H9 (cell line): ENCODE results near the gene CLBA1. TPM values are rescaled to one million over a fixed set of nuclear protein-coding genes. Genes with fewer than 3 reads are reported as not detected.
A peak's percentile ranks its signal among the peaks of the same experiment; 100 is the strongest.

Experiments
- DNase-seq: peaks from one replicate; pipeline ENCODE4 v3.0.0-alpha.2; 2017
- H2AFZ ChIP-seq: one replicate; pipeline ENCODE4 v1.6.1; 2013; ENCODE audit warnings: mild to moderate bottlenecking, low read length, control low read depth, moderate library complexity
- H2AK5ac ChIP-seq: 2 replicates; pipeline ENCODE4 v1.6.1; 2013; ENCODE audit warnings: low read length, control low read depth, mixed read lengths; ENCODE audit not compliant: insufficient read length
- H2BK120ac ChIP-seq: one replicate; pipeline ENCODE4 v1.6.1; 2013; ENCODE audit warnings: low read depth, mild to moderate bottlenecking, low read length, control low read depth, inconsistent platforms; ENCODE audit not compliant: poor library complexity, severe bottlenecking
- H2BK12ac ChIP-seq: 2 replicates; pipeline ENCODE4 v1.6.1; 2013; ENCODE audit warnings: low read length, control low read depth, mixed read lengths, low read depth; ENCODE audit not compliant: insufficient read length
- H2BK15ac ChIP-seq: 2 replicates; pipeline ENCODE4 v1.6.1; 2013; ENCODE audit warnings: low read depth, low read length, control low read depth
- H2BK20ac ChIP-seq: one replicate; pipeline ENCODE4 v1.6.1; 2013; ENCODE audit warnings: low read depth, mild to moderate bottlenecking, low read length, control low read depth, inconsistent platforms; ENCODE audit not compliant: poor library complexity, severe bottlenecking
- H2BK5ac ChIP-seq: 2 replicates; pipeline ENCODE4 v1.6.1; 2013; ENCODE audit warnings: low read length, control low read depth, mixed read lengths; ENCODE audit not compliant: insufficient read length
- H3K14ac ChIP-seq: 2 replicates; pipeline ENCODE4 v1.6.1; 2013; ENCODE audit warnings: low read length, control low read depth; ENCODE audit not compliant: insufficient read depth
- H3K18ac ChIP-seq: 2 replicates; pipeline ENCODE4 v1.6.1; 2013; ENCODE audit warnings: low read depth, mild to moderate bottlenecking, mixed read lengths, low read length, control low read depth; ENCODE audit not compliant: insufficient read length
- H3K23ac ChIP-seq: 2 replicates; pipeline ENCODE4 v1.6.1; 2013; ENCODE audit warnings: low read length, control low read depth, mixed read lengths, low read depth; ENCODE audit not compliant: insufficient read length
- H3K23me2 ChIP-seq: 2 replicates; pipeline ENCODE4 v1.6.1; 2013; ENCODE audit warnings: low read depth, mild to moderate bottlenecking, mixed read lengths, low read length, control low read depth; ENCODE audit not compliant: insufficient read length, poor library complexity, severe bottlenecking
- H3K27ac ChIP-seq: 2 replicates; pipeline ENCODE4 v1.5.1; 2013; ENCODE audit warnings: low read length, control low read depth, mixed read lengths, low read depth; ENCODE audit not compliant: insufficient read length
- H3K27me3 ChIP-seq: 2 replicates; pipeline ENCODE4 v1.6.1; 2013; ENCODE audit warnings: low read length, control low read depth, inconsistent platforms; ENCODE audit not compliant: insufficient read depth
- H3K4ac ChIP-seq: 2 replicates; pipeline ENCODE4 v1.6.1; 2013; ENCODE audit warnings: low read depth, mild to moderate bottlenecking, control low read depth, inconsistent platforms, low read length, moderate library complexity
- H3K4me1 ChIP-seq: 2 replicates; pipeline ENCODE4 v1.6.1; 2013; ENCODE audit warnings: low read length, control low read depth, inconsistent platforms; ENCODE audit not compliant: insufficient read depth
- H3K4me2 ChIP-seq: 2 replicates; pipeline ENCODE4 v1.6.1; 2013; ENCODE audit warnings: low read length, control low read depth, mixed read lengths; ENCODE audit not compliant: insufficient read length, insufficient read depth
- H3K56ac ChIP-seq: 2 replicates; pipeline ENCODE4 v1.6.1; 2013; ENCODE audit warnings: low read depth, mild to moderate bottlenecking, mixed read lengths, low read length, control low read depth; ENCODE audit not compliant: insufficient read length
- H3K79me1 ChIP-seq: 2 replicates; pipeline ENCODE4 v1.6.1; 2013; ENCODE audit warnings: low read depth, mild to moderate bottlenecking, moderate library complexity, low read length, control low read depth, inconsistent platforms; ENCODE audit not compliant: insufficient read depth, poor library complexity, severe bottlenecking
- H3K79me2 ChIP-seq: 2 replicates; pipeline ENCODE4 v1.6.1; 2013; ENCODE audit warnings: low read length, control low read depth, inconsistent platforms; ENCODE audit not compliant: insufficient read depth
- H3K9ac ChIP-seq: 2 replicates; pipeline ENCODE4 v1.6.1; 2013; ENCODE audit warnings: low read length, control low read depth, mixed read lengths; ENCODE audit not compliant: insufficient read length; ENCODE audit errors: extremely low read depth
- H3K9me3 ChIP-seq: one replicate; pipeline ENCODE4 v1.6.1; 2013; ENCODE audit warnings: low read depth, low read length, inconsistent platforms; ENCODE audit not compliant: control insufficient read depth
- H3T11ph ChIP-seq: one replicate; pipeline ENCODE4 v1.6.1; 2013; ENCODE audit warnings: mild to moderate bottlenecking, low read length, control low read depth, inconsistent platforms
- H4K20me1 ChIP-seq: one replicate; pipeline ENCODE4 v1.6.1; 2013; ENCODE audit not compliant: control insufficient read depth, insufficient read length, insufficient read depth
- H4K5ac ChIP-seq: 2 replicates; pipeline ENCODE4 v1.6.1; 2013; ENCODE audit warnings: low read depth, mild to moderate bottlenecking, mixed read lengths, low read length, control low read depth; ENCODE audit not compliant: insufficient read length
- H4K8ac ChIP-seq: replicated peaks from 2 replicates; pipeline ENCODE4 v1.6.1; 2013; ENCODE audit warnings: low read length, control low read depth, mixed read lengths, low read depth; ENCODE audit not compliant: insufficient read length
- H4K91ac ChIP-seq: 2 replicates; pipeline ENCODE4 v1.6.1; 2013; ENCODE audit warnings: low read depth, mild to moderate bottlenecking, moderate library complexity, mixed read lengths, low read length, control low read depth; ENCODE audit not compliant: insufficient read length
- H3K27ac Mint-ChIP-seq, 3 experiments: 2 replicates in 2 of 3; 3 replicates in 1 of 3; pipeline ENCODE4 v1.8.0; 2020 to 2021; ENCODE audit warnings: mixed read lengths in 3 of 3, mild to moderate bottlenecking in 1 of 3, moderate library complexity in 1 of 3
- H3K27me3 Mint-ChIP-seq: 2 replicates; pipeline ENCODE4 v1.8.0; 2021; ENCODE audit warnings: low read depth, mild to moderate bottlenecking, moderate library complexity, mixed read lengths
- H3K36me3 Mint-ChIP-seq, 3 experiments: 2 replicates in 2 of 3; 3 replicates in 1 of 3; pipeline ENCODE4 v1.8.0; 2020 to 2021; ENCODE audit warnings: low read depth in 3 of 3, mixed read lengths in 3 of 3; ENCODE audit not compliant: insufficient read depth in 1 of 3
- H3K4me1 Mint-ChIP-seq, 2 experiments: 2 replicates each; pipeline ENCODE4 v1.8.0; 2020; ENCODE audit warnings: mixed read lengths in 2 of 2
- H3K4me3 Mint-ChIP-seq, 2 experiments: 2 replicates in 1 of 2; 3 replicates in 1 of 2; pipeline ENCODE4 v1.8.0; 2020 to 2021; ENCODE audit warnings: mild to moderate bottlenecking in 2 of 2, mixed read lengths in 2 of 2, moderate library complexity in 1 of 2
- H3K9me3 Mint-ChIP-seq, 2 experiments: 2 replicates in 1 of 2; 3 replicates in 1 of 2; pipeline ENCODE4 v1.8.0; 2020; ENCODE audit warnings: mild to moderate bottlenecking in 2 of 2, mixed read lengths in 2 of 2, moderate library complexity in 1 of 2
- WGBS: extraction: QIAGEN DNeasy Blood & Tissue Kit; methylation state at CpG from one replicate; pipeline ENCODE4 v1.1.7; 2013; ENCODE audit warnings: missing lambda C conversion rate, low lambda C conversion rate, mixed read lengths; ENCODE audit not compliant: insufficient read length; ENCODE audit errors: extremely low coverage; 5-methylcytosine and 5-hydroxymethylcytosine counted together
- total RNA-seq: library from RNA; stranded (reverse); gene quantifications from 2 replicates; pipeline ENCODE4 v1.2.1, GENCODE V29; 2021
- TF ChIP-seq, protein P1 (sequence below): fragments of 200-600 bp; sonication (generic); conservative IDR thresholded peaks from 3 replicates; pipeline ENCODE4 v1.8.0; 2021; ENCODE audit warnings: antibody characterized with exemption, mild to moderate bottlenecking

The CLBA1 gene
- total RNA-seq, 1 experiment from 2014 or later, result 2.4 TPM

- no peak for DNase-seq
- Histone ChIP-seq H3K27me3 (peaks cover 3% of the 10 kb centered on the region; the same call in 1 of the 2 replicates), H4K5ac (no peak overlapping the region), H3K18ac (no peak overlapping the region), H2BK15ac (no peak overlapping the region), H2BK12ac (no peak overlapping the region), H3K4me1 (no peaks in the 10 kb centered on the region; the same call in 1 of the 2 replicates), H2BK5ac (no peak overlapping the region), H3K79me2 (no peaks in the 10 kb centered on the region), H3K14ac (peak overlapping the region; percentile 13; the same call in 1 of the 2 replicates), H3K23ac (no peak overlapping the region), H2BK20ac (no peak overlapping the region), H4K20me1 (no peaks in the 10 kb centered on the region), H4K8ac (no peak overlapping the region), H2AK5ac (no peak overlapping the region), H4K91ac (no peak overlapping the region), H3K9ac (no peak overlapping the region), H3K9me3 (no peaks in the 10 kb centered on the region), H3T11ph (no peak overlapping the region), H2AFZ (no peak overlapping the region), H3K56ac (no peak overlapping the region), H3K4me2 (no peak overlapping the region), H3K4ac (no peak overlapping the region), H3K79me1 (no peaks in the 10 kb centered on the region), H2BK120ac (no peak overlapping the region), H3K23me2 (no peaks in the 10 kb centered on the region), H3K27ac (no peak overlapping the region)
- no peaks in the 10 kb centered on the region; a peak in 1 of 5 replicates for H3K9me3 Mint-ChIP-seq
- no peaks in the 10 kb centered on the region for H3K36me3 Mint-ChIP-seq
- H3K4me1 Mint-ChIP-seq, result peaks cover 11 to 17% of the 10 kb centered on the region in 2 experiments
- H3K4me3 Mint-ChIP-seq, result no peak overlapping the region
- no CpG with 5 or more reads among the region's 2 CpGs for WGBS
- no peak overlapping the region; a peak in 1 of 7 replicates for H3K27ac Mint-ChIP-seq
- peaks cover 63% of the 10 kb centered on the region for H3K27me3 Mint-ChIP-seq
- TF ChIP-seq, protein P1, sequence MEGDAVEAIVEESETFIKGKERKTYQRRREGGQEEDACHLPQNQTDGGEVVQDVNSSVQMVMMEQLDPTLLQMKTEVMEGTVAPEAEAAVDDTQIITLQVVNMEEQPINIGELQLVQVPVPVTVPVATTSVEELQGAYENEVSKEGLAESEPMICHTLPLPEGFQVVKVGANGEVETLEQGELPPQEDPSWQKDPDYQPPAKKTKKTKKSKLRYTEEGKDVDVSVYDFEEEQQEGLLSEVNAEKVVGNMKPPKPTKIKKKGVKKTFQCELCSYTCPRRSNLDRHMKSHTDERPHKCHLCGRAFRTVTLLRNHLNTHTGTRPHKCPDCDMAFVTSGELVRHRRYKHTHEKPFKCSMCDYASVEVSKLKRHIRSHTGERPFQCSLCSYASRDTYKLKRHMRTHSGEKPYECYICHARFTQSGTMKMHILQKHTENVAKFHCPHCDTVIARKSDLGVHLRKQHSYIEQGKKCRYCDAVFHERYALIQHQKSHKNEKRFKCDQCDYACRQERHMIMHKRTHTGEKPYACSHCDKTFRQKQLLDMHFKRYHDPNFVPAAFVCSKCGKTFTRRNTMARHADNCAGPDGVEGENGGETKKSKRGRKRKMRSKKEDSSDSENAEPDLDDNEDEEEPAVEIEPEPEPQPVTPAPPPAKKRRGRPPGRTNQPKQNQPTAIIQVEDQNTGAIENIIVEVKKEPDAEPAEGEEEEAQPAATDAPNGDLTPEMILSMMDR, result no peak
Observed at GRCh38 chr14:105030194-105030593, 44.6 kb downstream of the CLBA1 start.
